ENCODE measurements around the gene COL27A1.

COL27A1 gene

GRCh38 chr9:114348906-114349482 lies 193.7 kb downstream of the COL27A1 start:
- peak in 2 of 3 donors; percentile 28 to 71 for DNase-seq (ENCODE audit: low read depth in 3 of 3, low spot score in 1 of 3)

GRCh38 chr9:114349713-114350480 lies 194.6 kb downstream of the COL27A1 start:
- DNase-seq (ENCODE audit: low read depth in 3 of 3, low spot score in 1 of 3): no peak

- no peak for DNase-seq (ENCODE audit: low read depth in 3 of 3, low spot score in 1 of 3)
Measured at GRCh38 chr9:114350636-114351401, 195.5 kb downstream of the COL27A1 start.

GRCh38 chr9:114351932-114352331 lies 196.6 kb downstream of the COL27A1 start:
- DNase-seq (ENCODE audit: low read depth in 3 of 3, low spot score in 1 of 3): no peak

GRCh38 chr9:114355821-114356220 lies 200.5 kb downstream of the COL27A1 start:
- DNase-seq (ENCODE audit: low read depth in 3 of 3, low spot score in 1 of 3): no peak

GRCh38 chr9:114356792-114357191 lies 201.5 kb downstream of the COL27A1 start:
- DNase-seq (ENCODE audit: low read depth in 3 of 3, low spot score in 1 of 3): no peak

GRCh38 chr9:114357360-114357759 lies 202.0 kb downstream of the COL27A1 start:
- no peak for DNase-seq (ENCODE audit: low read depth in 3 of 3, low spot score in 1 of 3)

GRCh38 chr9:114357911-114358328 lies 202.6 kb downstream of the COL27A1 start:
- DNase-seq (ENCODE audit: low read depth in 3 of 3, low spot score in 1 of 3): no peak

- no peak for DNase-seq (ENCODE audit: low read depth in 3 of 3, low spot score in 1 of 3)
Measured at GRCh38 chr9:114359801-114360200, 204.5 kb downstream of the COL27A1 start.

- no peak for DNase-seq (ENCODE audit: low read depth in 3 of 3, low spot score in 1 of 3)
Measured at GRCh38 chr9:114361542-114361941, 206.2 kb downstream of the COL27A1 start.
